HG02852 (cell line): ENCODE data around the gene TNNC1.

Source experiments
- ATAC-seq: cut with Tn5 transposase; IDR thresholded peaks from one replicate; pipeline ENCODE4 v1.9.1; 2021; ENCODE audit warnings: mild to moderate bottlenecking, moderate library complexity; ENCODE audit not compliant: unreplicated experiment

The TNNC1 gene

GRCh38 chr3:52453496-52454249 lies at the start of gene TNNC1:
TNNC1 (minus strand) TSS chr3:52454041; CDS start chr3:52454015, 26 bp downstream.
- no peak for ATAC-seq

GRCh38 chr3:52502808-52503350 lies 49.0 kb upstream of the TNNC1 start:
- ATAC-seq = no peak

GRCh38 chr3:52502001-52502400 lies 48.2 kb upstream of the TNNC1 start:
- no peak for ATAC-seq

DNA sequence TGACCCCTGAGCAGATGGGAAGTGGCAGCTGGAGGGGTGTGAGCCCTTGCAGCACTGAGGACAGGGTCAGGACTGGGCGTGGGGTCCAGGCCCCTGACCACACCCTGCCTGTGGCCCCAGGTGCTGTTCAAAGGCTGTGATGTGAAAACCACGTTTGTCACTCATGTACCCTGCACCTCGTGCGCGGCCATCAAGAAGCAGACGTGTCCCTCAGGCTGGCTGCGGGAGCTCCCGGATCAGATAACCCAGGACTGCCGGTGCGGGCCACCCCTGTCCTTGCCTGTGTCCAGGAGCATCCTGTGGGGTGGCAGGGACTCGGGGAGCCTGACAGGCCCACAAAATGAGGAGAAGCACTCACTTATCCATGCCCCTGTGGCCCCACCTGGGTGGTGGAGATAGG lies 47.2 kb upstream of the TNNC1 start:
- no peak for ATAC-seq

- ATAC-seq = no peak
These were observed 44.6 kb upstream of the TNNC1 start for GRCh38 chr3:52498137-52499054.

- no peak for ATAC-seq
These were observed 42.1 kb upstream of the TNNC1 start for GRCh38 chr3:52495777-52496602.

DNA sequence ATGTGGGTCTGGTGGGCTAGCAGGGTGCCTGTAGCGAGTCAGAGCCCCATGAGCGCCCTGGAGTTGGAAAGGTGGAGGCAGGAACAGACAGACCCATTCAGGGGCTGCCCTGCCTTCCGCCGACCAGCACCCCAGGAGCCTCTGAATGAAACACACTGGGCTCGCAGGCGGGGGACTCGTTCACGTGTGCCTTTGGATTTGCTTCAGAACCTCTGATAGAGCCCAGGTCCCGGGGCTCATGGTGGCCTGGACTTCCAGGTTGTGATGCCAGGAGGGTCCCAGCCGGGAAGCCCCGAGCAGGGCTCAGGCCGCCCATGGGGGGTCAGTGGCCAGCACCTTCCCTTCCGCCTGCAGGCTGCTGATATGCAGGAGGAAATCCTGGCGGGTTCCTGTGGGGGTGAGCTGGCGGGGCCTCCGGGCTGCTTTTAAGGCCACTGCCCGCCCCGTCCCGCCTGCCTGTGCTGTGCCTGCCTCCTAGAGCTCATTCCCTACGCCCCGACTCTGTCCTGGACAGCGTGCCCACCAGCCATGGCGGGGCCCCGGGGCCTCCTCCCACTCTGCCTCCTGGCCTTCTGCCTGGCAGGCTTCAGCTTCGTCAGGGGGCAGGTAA lies 41.1 kb upstream of the TNNC1 start, which contains the start of gene STAB1:
TSS of gene STAB1 (plus strand) at position 453 of the 610 bp plus-strand sequence. CDS start at position 529, 76 bp downstream.
- no peak for ATAC-seq

DNA sequence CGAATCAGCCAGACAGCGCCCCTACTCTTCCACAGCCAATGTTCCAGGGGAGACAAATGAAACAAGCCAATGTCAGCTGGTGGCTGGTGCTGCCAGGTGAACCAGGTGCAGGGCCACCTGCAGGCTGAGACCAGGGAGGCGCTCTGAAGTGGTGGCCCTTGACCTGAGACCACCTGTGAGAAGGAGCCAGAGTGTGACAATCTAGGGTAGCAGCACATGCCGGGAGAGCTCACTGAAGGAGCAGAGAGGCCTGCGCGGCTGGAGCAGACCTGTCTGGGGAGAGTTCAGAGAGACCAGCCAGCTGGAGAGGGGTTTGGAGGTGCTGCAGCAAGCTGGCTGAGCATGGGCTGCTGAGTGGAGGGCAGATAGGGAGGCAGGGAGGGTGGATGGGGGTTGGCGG lies 40.6 kb upstream of the TNNC1 start:
- no peak for ATAC-seq

- ATAC-seq = no peak
These were observed 39.6 kb upstream of the TNNC1 start for GRCh38 chr3:52493232-52494017.

DNA sequence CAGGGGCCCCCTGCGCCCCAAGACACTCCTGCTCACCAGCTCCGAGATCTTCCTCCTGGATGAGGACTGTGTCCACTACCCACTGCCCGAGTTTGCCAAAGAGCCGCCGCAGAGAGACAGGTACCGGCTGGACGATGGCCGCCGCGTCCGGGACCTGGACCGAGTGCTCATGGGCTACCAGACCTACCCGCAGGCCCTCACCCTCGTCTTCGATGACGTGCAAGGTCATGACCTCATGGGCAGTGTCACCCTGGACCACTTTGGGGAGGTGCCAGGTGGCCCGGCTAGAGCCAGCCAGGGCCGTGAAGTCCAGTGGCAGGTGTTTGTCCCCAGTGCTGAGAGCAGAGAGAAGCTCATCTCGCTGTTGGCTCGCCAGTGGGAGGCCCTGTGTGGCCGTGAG lies 38.2 kb upstream of the TNNC1 start:
- ATAC-seq = no peak

- ATAC-seq = no peak
These were observed 37.2 kb upstream of the TNNC1 start for GRCh38 chr3:52490939-52491526.

DNA sequence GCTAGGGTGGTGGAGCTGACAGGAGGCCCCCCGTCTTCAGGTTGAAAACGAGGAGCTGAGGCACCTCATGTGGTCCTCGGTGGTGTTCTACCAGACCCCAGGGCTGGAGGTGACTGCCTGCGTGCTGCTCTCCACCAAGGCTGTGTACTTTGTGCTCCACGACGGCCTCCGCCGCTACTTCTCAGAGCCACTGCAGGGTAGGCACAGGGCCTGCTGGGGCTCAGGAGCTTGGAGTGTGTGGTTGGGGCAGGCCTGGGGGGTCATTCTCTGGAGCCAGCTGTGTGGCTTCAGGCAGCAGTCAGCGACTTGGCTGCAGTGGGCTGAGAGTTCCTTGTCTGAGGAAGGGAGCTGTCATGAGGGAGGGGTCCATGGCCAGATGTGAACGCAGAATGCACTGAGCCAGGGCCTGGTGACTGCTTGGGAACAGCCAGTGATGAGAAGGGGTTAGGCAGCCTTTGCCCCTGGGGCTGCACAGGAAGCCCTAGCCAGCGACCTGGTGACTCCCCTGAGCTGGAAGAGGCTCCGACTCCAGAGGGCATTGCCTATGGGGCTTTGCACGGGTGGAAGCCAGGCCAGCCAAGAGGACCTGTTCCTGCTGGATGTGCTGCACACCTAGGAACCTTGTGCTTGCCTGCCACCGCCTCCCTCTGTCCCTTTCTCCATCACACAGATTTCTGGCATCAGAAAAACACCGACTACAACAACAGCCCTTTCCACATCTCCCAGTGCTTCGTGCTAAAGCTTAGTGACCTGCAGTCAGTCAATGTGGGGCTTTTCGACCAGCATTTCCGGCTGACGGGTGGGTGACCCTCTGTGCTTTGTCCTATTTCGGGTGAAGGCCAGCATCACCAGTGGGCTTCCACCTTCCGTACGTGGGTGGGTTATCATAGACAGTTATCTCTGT lies 36.4 kb upstream of the TNNC1 start:
- no peak for ATAC-seq

GRCh38 chr3:52489453-52489852 lies 35.6 kb upstream of the TNNC1 start:
- ATAC-seq = no peak

GRCh38 chr3:52488746-52489145 lies 34.9 kb upstream of the TNNC1 start:
- no peak for ATAC-seq

DNA sequence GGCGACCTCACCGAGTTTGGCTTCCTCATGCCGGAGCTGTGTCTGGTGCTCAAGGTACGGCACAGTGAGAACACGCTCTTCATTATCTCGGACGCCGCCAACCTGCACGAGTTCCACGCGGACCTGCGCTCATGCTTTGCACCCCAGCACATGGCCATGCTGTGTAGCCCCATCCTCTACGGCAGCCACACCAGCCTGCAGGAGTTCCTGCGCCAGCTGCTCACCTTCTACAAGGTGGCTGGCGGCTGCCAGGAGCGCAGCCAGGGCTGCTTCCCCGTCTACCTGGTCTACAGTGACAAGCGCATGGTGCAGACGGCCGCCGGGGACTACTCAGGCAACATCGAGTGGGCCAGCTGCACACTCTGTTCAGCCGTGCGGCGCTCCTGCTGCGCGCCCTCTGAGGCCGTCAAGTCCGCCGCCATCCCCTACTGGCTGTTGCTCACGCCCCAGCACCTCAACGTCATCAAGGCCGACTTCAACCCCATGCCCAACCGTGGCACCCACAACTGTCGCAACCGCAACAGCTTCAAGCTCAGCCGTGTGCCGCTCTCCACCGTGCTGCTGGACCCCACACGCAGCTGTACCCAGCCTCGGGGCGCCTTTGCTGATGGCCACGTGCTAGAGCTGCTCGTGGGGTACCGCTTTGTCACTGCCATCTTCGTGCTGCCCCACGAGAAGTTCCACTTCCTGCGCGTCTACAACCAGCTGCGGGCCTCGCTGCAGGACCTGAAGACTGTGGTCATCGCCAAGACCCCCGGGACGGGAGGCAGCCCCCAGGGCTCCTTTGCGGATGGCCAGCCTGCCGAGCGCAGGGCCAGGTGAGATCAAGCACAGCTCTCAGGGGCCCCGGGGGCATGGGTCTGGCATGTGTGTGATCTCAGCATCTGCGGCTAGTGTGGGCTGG lies 34.2 kb upstream of the TNNC1 start:
- no peak for ATAC-seq

DNA sequence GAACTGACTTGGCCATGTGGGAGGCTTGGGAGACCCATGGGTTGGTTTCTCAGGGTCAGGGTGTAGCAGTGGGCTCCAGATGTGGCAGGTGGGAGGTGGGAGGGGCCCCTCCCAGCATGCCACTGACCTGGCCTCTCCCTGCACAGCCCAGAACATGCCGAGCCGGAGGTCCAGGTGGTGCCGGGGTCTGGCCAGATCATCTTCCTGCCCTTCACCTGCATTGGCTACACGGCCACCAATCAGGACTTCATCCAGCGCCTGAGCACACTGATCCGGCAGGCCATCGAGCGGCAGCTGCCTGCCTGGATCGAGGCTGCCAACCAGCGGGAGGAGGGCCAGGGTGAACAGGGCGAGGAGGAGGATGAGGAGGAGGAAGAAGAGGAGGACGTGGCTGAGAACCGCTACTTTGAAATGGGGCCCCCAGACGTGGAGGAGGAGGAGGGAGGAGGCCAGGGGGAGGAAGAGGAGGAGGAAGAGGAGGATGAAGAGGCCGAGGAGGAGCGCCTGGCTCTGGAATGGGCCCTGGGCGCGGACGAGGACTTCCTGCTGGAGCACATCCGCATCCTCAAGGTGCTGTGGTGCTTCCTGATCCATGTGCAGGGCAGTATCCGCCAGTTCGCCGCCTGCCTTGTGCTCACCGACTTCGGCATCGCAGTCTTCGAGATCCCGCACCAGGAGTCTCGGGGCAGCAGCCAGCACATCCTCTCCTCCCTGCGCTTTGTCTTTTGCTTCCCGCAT lies 33.4 kb upstream of the TNNC1 start:
- ATAC-seq = no peak
